HG03442 (cell line): ENCODE measurements around the gene FAM227B.
"Not testable (repeated sequence)": the region's sequence is repeated elsewhere in the genome, so short reads cannot be mapped to it uniquely, and the experiment has no call there.

Source experiments
- ATAC-seq: cut with Tn5 transposase; IDR thresholded peaks from one replicate; pipeline ENCODE4 v1.9.1; 2021; ENCODE audit warnings: mild to moderate bottlenecking, moderate library complexity; ENCODE audit not compliant: unreplicated experiment

The FAM227B gene

GRCh38 chr15:49383266-49383665 is 237.4 kb downstream of the FAM227B start:
- no peak for ATAC-seq

GRCh38 chr15:49382394-49382793 is 238.2 kb downstream of the FAM227B start:
- no peak for ATAC-seq

- no peak for ATAC-seq
Observed at GRCh38 chr15:49380912-49381311, 239.7 kb downstream of the FAM227B start.

- ATAC-seq: no peak
Observed at GRCh38 chr15:49379996-49380395, 240.6 kb downstream of the FAM227B start.

- ATAC-seq: no peak
Observed at GRCh38 chr15:49372366-49372765, 248.3 kb downstream of the FAM227B start.

- no peak for ATAC-seq
Observed at GRCh38 chr15:49370782-49371181, 249.8 kb downstream of the FAM227B start.

- no peak for ATAC-seq
Observed at GRCh38 chr15:49366496-49366895, 254.1 kb downstream of the FAM227B start.

GRCh38 chr15:49361370-49361769 is 259.2 kb downstream of the FAM227B start:
- no peak for ATAC-seq

GRCh38 chr15:49354439-49354838 is 266.2 kb downstream of the FAM227B start:
- ATAC-seq: not testable (repeated sequence)

GRCh38 chr15:49343546-49343945 is 277.1 kb downstream of the FAM227B start:
- no peak for ATAC-seq

- ATAC-seq: no peak
Observed at GRCh38 chr15:49339656-49340055, 281.0 kb downstream of the FAM227B start.

- ATAC-seq: no peak
Observed at GRCh38 chr15:49331951-49332350, 288.7 kb downstream of the FAM227B start.

GRCh38 chr15:49331442-49331841 is 289.2 kb downstream of the FAM227B start:
- no peak for ATAC-seq

- ATAC-seq: no peak
Observed at GRCh38 chr15:49330166-49330565, 290.5 kb downstream of the FAM227B start.

GRCh38 chr15:49328941-49329340 is 291.7 kb downstream of the FAM227B start:
- no peak for ATAC-seq

GRCh38 chr15:49327927-49328326 is 292.7 kb downstream of the FAM227B start:
- no peak for ATAC-seq

- no peak for ATAC-seq
Observed at GRCh38 chr15:49323207-49323606, 297.4 kb downstream of the FAM227B start.

- no peak for ATAC-seq
Observed at GRCh38 chr15:49320351-49320750, 300.3 kb downstream of the FAM227B start.

GRCh38 chr15:49315391-49315823 is 305.2 kb downstream of the FAM227B start:
- ATAC-seq: no peak

- ATAC-seq: no peak
Observed at GRCh38 chr15:49314716-49315115, 305.9 kb downstream of the FAM227B start.

- no peak for ATAC-seq
Observed at GRCh38 chr15:49313650-49314049, 307.0 kb downstream of the FAM227B start.

GRCh38 chr15:49309889-49310288 is 310.7 kb downstream of the FAM227B start:
- ATAC-seq: no peak

GRCh38 chr15:49308686-49309085 is 311.9 kb downstream of the FAM227B start:
- ATAC-seq: no peak

GRCh38 chr15:49306551-49306950 is 314.1 kb downstream of the FAM227B start:
- no peak for ATAC-seq
